ENCODE data around the gene LYPD4. TPM values are rescaled to one million over a fixed set of nuclear protein-coding genes. Genes with fewer than 3 reads are reported as not detected.
A peak's percentile ranks its signal among the peaks of the same experiment; 100 is the strongest.

Gene LYPD4
- polyA plus RNA-seq, 3 donors from 2014 or later, result not detected

DNA sequence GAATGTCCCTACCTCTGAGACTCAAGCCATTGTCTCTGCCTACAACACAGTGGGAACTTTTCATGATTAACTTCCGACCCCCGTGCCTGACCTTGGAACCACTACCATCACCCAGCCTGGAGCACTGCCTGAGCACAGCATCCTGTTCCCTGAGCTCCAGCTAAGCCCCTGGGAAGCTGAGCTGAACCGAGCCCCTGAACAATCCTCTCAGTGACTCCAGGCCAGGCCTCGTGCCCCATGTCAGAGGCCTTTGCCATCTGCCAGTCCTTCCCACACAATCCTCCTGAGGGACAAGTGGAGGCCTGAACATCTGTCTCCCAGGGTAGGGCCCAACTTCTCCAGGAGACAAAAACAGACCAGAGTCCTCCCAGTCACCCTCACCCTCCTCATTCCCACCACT is 30.6 kb downstream of the LYPD4 start:
- H3K4me1 Mint-ChIP-seq, result no peaks in the 10 kb centered on the region
- H3K4me3 Mint-ChIP-seq, result no peak overlapping the region
- no peak for DNase-seq
- H3K27ac Mint-ChIP-seq, result no peak overlapping the region
- H3K36me3 Mint-ChIP-seq, result no peaks in the 10 kb centered on the region
- H3K9me3 Mint-ChIP-seq, result no peaks in the 10 kb centered on the region
- H3K27me3 Mint-ChIP-seq (ENCODE audit: low read depth in 3 of 3), result peaks cover 0 to 3% (median 0%) of the 10 kb centered on the region in 3 donors

DNA sequence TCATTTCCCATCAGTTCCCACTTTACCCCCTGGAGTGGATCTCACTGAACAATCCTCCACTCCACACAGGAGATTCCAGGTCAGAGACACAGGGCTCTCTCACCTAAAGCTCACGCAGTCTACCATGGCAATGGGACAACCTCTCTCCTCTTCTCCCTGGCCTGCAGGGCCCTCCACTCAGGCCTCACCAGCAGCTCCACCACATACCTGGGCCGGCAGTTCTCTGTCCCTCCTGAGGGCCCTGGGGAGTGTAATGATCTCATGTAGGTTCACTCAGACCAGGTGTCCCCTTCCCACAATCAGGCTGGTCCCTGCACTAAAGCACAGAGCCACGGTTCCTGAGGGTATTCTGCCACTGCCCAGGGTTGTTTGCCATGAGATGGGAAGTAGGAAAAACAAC is 32.5 kb downstream of the LYPD4 start:
- Mint-ChIP-seq H3K36me3 (no peaks in the 10 kb centered on the region), H3K27me3 (ENCODE audit: low read depth in 3 of 3) (peaks cover 0 to 4% (median 3%) of the 10 kb centered on the region in 3 donors), H3K4me3 (no peak overlapping the region), H3K9me3 (no peaks in the 10 kb centered on the region), H3K4me1 (no peaks in the 10 kb centered on the region), H3K27ac (no peak overlapping the region)
- no peak for DNase-seq

DNA sequence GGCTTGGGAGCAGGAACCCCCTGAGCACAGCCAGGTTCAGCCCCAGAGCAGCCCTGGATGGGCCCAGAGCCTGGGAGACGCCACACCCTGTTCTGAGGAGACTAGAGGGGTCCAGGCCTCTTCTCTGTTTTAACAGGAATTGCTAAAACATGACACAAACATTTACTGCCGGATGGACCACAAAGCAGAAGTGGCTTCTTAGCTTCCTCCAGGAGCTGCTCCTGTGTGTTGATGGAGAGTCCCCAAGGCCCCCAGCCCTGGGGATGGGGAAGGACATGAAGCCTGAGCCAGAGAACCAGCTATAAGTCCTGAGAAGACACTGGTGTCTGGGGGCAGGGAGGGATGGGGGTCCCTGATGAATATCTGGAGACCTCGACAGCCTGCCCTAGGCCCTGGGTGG is 33.4 kb downstream of the LYPD4 start:
- DNase-seq, result no peak
- Mint-ChIP-seq H3K4me3 (no peak overlapping the region), H3K4me1 (no peaks in the 10 kb centered on the region), H3K27ac (no peak overlapping the region), H3K36me3 (no peaks in the 10 kb centered on the region), H3K27me3 (ENCODE audit: low read depth in 3 of 3) (peaks cover 2 to 7% (median 3%) of the 10 kb centered on the region in 3 donors), H3K9me3 (no peaks in the 10 kb centered on the region)

DNA sequence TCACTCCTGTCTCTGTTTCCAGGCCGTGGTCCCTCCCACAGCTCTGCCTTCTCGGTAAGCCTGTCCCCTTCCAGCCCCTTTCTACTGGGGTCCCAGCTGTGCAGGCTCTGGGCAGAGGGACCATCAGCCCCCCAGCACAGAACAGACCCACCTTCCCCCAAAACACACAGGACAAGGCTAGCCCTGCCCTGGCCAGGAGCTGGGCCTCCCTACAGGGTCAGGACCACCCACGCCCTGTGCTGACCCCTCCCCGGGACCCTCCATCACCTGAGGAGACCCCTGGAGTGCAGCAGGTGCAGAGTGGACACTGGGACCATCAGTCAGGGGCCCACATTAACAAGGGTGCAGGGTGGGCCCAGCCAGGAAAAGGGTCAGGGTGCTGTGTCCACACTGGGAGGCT is 34.2 kb downstream of the LYPD4 start:
- Mint-ChIP-seq H3K4me1 (no peaks in the 10 kb centered on the region), H3K9me3 (no peaks in the 10 kb centered on the region), H3K36me3 (no peaks in the 10 kb centered on the region), H3K27me3 (ENCODE audit: low read depth in 3 of 3) (peaks cover 2 to 12% (median 7%) of the 10 kb centered on the region in 3 donors), H3K4me3 (no peak overlapping the region), H3K27ac (no peak overlapping the region)
- no peak for DNase-seq

DNA sequence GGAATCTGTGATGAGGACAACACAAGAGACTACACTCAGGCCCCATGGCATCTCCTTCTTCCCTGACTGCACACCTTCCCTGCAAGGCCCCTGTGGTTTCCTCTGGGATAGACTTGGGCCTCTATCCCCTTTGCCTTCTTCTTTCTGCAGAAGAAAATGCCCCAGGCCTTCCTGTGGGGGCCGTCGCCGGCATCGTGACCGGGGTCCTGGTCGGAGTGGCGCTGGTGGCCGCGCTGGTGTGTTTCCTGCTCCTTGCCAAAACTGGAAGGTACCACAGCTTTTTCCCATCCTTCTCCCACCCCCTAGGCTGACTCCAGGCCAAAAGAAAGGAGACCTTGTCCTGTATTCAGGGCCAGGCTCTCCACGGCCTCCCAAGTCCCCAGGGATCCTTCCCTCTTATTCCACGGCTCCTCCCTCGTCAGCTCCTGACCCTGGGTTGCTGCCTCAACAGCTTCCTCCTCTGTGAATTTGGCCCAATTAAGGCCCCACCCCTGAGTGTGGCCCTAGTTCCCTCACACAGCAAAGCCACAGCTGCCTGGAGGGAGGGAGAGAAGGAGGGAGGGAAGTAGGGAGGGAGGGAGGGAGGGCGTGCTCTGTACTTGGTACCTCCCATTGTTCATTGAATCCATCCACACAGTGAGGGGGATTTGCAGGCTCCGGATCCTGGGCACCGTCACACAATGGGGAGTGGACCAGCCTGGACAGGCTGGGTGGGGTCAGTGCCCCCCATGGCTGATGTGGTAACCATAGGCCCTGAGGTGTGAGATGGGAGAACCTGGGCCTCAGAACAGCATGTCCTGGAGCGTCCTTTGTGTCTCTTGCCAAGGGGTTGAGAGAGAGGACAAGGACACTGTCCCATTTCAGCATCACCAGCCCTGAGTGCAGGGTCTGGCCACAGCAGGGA is 35.6 kb downstream of the LYPD4 start:
- no peak overlapping the region for H3K4me3 Mint-ChIP-seq
- no peaks in the 10 kb centered on the region for H3K4me1 Mint-ChIP-seq
- no peaks in the 10 kb centered on the region for H3K36me3 Mint-ChIP-seq
- no peaks in the 10 kb centered on the region for H3K9me3 Mint-ChIP-seq
- peaks cover 2 to 12% (median 7%) of the 10 kb centered on the region in 3 donors for H3K27me3 Mint-ChIP-seq (ENCODE audit: low read depth in 3 of 3)
- DNase-seq, result no peak
- no peak overlapping the region for H3K27ac Mint-ChIP-seq

DNA sequence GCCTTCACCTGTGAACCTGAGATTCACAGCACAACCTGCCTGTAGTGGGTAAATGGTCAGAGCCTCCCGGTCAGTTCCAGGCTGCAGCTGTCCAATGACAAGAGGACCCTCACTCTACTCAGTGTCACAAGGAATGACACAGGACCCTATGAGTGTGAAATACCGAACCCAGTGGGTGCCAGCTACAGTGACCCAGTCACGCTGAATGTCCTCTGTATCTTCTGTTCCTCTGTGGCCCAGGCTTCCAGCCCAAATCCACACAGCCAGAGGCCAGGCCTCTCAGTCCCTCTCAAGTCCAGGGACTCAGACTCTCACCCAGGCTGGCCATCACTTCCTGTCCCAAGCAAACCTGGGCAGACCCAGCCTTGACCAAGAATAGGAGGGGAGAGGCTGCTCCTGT is 37.3 kb downstream of the LYPD4 start:
- no peak for DNase-seq
- Mint-ChIP-seq H3K4me1 (no peaks in the 10 kb centered on the region), H3K27me3 (ENCODE audit: low read depth in 3 of 3) (peaks cover 2 to 16% (median 10%) of the 10 kb centered on the region in 3 donors), H3K27ac (no peak overlapping the region), H3K9me3 (no peaks in the 10 kb centered on the region), H3K4me3 (no peak overlapping the region), H3K36me3 (no peaks in the 10 kb centered on the region)

DNA sequence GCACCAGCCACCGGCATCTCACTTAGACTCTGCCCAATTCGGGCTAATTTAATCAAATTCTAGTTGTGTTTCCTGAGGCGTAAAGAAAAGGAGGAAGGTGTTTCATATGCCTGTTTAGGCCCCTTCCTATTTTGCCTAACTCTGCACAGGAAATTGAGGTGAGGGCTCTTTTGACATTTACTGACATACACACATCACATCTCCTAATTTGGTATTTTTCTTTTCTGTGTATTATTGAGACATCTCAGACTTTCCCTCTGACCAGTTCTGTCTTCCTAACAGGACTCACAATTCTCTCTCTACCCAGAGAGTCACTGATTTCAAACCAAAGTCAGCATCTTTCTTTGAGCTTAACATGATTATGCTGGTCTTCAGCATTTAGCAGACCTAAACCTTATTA is 40.1 kb downstream of the LYPD4 start:
- Mint-ChIP-seq H3K27ac (no peak overlapping the region), H3K4me3 (no peak overlapping the region), H3K27me3 (ENCODE audit: low read depth in 3 of 3) (peaks cover 3 to 19% (median 7%) of the 10 kb centered on the region in 3 donors), H3K36me3 (no peaks in the 10 kb centered on the region), H3K9me3 (no peaks in the 10 kb centered on the region), H3K4me1 (no peaks in the 10 kb centered on the region)
- DNase-seq, result no peak

DNA sequence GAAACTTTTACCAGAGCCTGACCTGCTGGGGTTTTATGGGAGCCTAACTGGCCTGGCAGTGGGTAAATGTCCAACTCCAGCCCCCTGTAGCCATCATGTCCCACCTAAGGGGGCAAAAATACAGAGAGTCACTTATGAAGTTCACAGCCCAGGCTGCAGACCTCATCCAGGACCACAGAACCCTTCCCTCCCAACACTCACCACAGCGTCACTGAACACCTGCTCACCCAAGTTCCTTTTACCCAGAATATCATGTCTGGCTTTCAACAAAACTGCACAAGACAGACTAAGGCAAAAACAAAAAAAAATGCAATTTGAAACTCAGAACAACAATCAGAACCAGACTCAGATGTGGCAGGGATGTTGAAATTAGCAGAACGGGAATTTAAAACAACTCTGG is 41.7 kb downstream of the LYPD4 start:
- no peak for DNase-seq
- H3K36me3 Mint-ChIP-seq, result no peaks in the 10 kb centered on the region
- no peak overlapping the region for H3K27ac Mint-ChIP-seq
- no peaks in the 10 kb centered on the region for H3K9me3 Mint-ChIP-seq
- H3K4me1 Mint-ChIP-seq, result no peaks in the 10 kb centered on the region
- no peak overlapping the region for H3K4me3 Mint-ChIP-seq
- H3K27me3 Mint-ChIP-seq (ENCODE audit: low read depth in 3 of 3), result peaks cover 5 to 15% (median 7%) of the 10 kb centered on the region in 3 donors

DNA sequence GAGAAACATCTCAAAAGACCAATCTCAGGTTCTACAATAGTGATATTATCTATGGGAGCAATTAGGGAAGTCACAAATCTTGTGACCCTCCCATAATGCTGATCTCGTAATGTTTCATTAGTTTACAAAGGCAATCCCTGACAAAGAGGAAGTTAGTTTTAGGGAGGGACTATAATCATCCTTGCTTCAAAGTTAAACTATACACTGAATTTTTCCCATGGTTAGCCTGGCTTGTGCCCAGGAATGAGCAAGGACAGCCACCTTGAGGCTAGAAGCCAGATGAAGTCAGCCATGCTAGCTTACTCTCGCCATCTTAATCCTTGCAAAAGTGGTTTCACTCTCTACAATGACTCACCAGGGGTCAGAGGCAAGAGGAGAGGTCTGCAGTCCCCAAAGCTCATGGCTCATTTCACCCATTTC is 42.7 kb downstream of the LYPD4 start:
- Mint-ChIP-seq H3K4me1 (no peaks in the 10 kb centered on the region), H3K27me3 (ENCODE audit: low read depth in 3 of 3) (peaks cover 5 to 15% (median 7%) of the 10 kb centered on the region in 3 donors), H3K4me3 (no peak overlapping the region), H3K36me3 (no peaks in the 10 kb centered on the region), H3K27ac (no peak overlapping the region), H3K9me3 (no peaks in the 10 kb centered on the region)
- no peak for DNase-seq

DNA sequence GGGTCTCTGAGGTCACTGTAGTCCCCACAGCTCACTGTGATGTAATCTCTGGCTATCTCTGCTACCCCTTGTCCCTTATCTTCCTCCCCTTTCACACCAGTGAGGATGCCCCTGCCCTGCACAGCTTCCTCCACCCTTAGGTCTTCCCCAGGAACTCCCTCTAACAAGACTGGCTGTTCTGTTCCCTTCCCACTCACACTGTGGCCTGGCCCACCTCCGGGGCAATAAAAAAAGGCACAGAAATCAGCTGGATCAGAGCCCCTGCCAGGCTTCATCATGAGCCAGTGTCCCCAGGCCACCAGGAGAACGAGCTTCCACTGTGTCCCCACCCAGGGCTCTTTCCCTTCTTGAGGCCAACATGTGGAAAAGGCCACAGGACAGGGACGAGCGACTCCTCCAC is 43.5 kb downstream of the LYPD4 start:
- peaks cover 6 to 12% (median 7%) of the 10 kb centered on the region in 3 donors for H3K27me3 Mint-ChIP-seq (ENCODE audit: low read depth in 3 of 3)
- no peaks in the 10 kb centered on the region for H3K4me1 Mint-ChIP-seq
- no peaks in the 10 kb centered on the region for H3K36me3 Mint-ChIP-seq
- no peak overlapping the region for H3K27ac Mint-ChIP-seq
- H3K9me3 Mint-ChIP-seq, result no peaks in the 10 kb centered on the region
- no peak overlapping the region for H3K4me3 Mint-ChIP-seq
- no peak for DNase-seq

DNA sequence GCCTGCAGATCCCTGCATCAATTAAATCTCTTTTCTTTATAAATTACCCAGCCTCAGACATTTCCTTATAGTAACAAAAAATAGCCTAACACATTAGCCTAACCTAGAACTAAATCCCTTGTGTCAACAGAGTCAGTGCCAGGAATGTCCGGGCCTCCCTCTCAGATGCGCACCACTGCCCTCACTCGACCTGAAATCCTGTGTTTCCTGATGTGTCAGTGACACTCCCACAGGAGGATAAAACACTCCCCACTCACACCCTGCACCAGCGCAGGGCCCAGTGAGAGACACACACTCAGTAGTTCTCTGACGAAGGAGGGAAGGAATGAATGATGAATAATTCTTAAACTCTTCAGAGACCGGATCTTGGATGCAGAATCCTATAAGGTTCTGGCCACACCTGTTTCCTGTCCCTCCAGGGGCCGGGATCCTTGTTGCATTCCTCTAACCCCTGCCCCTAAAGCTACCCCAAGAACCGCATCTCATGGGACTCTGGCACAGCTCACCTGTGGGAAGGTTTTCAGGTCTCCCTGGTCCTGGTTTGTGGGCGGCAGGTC is 45.0 kb downstream of the LYPD4 start:
- Mint-ChIP-seq H3K4me1 (no peaks in the 10 kb centered on the region), H3K27ac (no peak overlapping the region), H3K4me3 (no peak overlapping the region)

DNA sequence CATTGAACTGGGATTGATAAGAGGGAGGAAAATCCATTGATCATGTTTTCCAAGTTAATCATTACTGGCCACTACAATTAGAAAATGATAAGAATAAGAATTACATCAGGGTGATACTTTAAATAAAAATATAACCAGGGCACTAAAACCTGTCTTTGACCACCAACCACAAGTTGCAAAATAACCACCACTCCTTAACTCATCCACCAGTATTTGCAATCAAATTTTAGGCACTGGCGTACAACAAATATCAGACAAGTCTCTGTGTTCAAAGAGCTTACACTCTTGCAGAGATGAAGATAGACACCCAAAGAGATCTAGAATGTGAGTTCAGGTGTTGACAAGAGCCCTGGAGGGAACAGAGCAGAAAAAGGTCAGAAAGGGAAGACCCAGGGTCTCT is 47.6 kb downstream of the LYPD4 start:
- H3K27ac Mint-ChIP-seq, result peak overlapping the region in 1 of 6 donors; percentile 30

More for the DNA sequence above, 45.0 kb downstream of the LYPD4 start:
- no peaks in the 10 kb centered on the region for H3K9me3 Mint-ChIP-seq
- no peaks in the 10 kb centered on the region for H3K36me3 Mint-ChIP-seq
- H3K27me3 Mint-ChIP-seq (ENCODE audit: low read depth in 3 of 3), result peaks cover 6 to 8% (median 7%) of the 10 kb centered on the region in 3 donors
- DNase-seq, result no peak

DNA sequence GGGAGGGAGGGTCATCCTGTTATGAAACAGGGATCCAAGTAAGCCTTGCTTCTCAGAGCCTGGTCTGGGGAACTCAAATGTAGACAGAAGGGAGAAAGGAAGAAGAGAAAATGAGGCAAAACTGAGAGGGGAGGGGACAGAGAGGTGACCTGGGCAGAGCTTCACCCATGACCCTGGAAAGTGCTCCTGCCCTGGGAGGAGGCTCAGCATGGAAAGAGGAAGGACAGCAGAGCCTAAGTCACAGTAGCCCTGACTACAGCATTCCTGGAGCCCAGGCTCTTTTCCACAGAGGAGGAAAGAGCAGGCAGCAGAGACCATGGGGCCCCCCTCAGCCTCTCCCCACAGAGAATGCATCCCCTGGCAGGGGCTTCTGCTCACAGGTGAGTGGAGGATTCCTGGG is 48.1 kb downstream of the LYPD4 start, which contains the start of gene CEACAM3:
Gene CEACAM3 (plus strand): TSS at position 226 of the 400 bp plus-strand sequence. CDS start 91 bp downstream, at position 317.
- H3K27ac Mint-ChIP-seq, result peak within 1 kb of the TSS in 1 of 6 donors; percentile 30
- no peaks in the 10 kb centered on the region for H3K9me3 Mint-ChIP-seq
- H3K4me3 Mint-ChIP-seq, result no peak within 1 kb of the TSS
- no peaks in the 10 kb centered on the region for H3K36me3 Mint-ChIP-seq
- peaks cover 9 to 15% (median 9%) of the 10 kb centered on the region in 3 donors for H3K27me3 Mint-ChIP-seq (ENCODE audit: low read depth in 3 of 3)
- no peak for DNase-seq
- H3K4me1 Mint-ChIP-seq, result no peaks in the 10 kb centered on the region

More for the DNA sequence above, 47.6 kb downstream of the LYPD4 start:
- Mint-ChIP-seq H3K36me3 (no peaks in the 10 kb centered on the region), H3K27me3 (ENCODE audit: low read depth in 3 of 3) (peaks cover 5 to 15% (median 9%) of the 10 kb centered on the region in 3 donors), H3K4me1 (no peaks in the 10 kb centered on the region), H3K4me3 (no peak overlapping the region), H3K9me3 (no peaks in the 10 kb centered on the region)
- DNase-seq, result no peak

DNA sequence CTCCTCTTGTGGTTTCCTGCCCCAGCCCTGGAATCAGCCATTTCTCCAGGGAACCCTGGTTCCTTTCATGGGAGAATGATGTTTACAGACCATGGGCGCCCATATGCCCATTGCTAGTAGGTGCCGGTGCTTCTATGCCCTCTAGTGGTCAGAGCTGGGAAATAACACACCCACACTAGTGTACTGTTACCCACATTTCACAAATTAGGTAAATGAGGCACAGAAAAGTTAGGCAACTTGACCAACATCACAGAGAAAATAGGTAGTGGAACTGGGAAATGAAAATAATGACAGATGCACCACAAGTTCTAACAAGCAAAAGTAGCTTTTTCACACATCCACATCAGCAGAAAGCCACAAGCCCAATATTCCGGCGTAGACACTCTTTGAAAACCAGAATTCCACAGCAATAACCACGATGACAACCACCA is 49.4 kb downstream of the LYPD4 start:
- H3K9me3 Mint-ChIP-seq, result no peaks in the 10 kb centered on the region
- H3K27me3 Mint-ChIP-seq (ENCODE audit: low read depth in 3 of 3), result peaks cover 9 to 15% (median 9%) of the 10 kb centered on the region in 3 donors

More for the DNA sequence above, 49.4 kb downstream of the LYPD4 start:
- Mint-ChIP-seq H3K4me3 (peak overlapping the region in 1 of 5 donors; percentile 38), H3K27ac (peak overlapping the region in 1 of 6 donors; percentile 12), H3K4me1 (no peaks in the 10 kb centered on the region), H3K36me3 (no peaks in the 10 kb centered on the region)
- peak; percentile 32 to 50 (median 49) for DNase-seq
